Mesothelial cell of epicardium (in vitro differentiated cells): ENCODE measurements around the gene PAOX. TPM values are rescaled to one million over a fixed set of nuclear protein-coding genes. Genes with fewer than 3 reads are reported as not detected.

Experiments
- DNase-seq, 2 experiments: peaks; one replicate each; pipeline ENCODE4 v3.0.0; 2021; ENCODE audit warnings: low spot score in 2 of 2; ENCODE audit not compliant: unreplicated experiment in 2 of 2
- H3K27ac Mint-ChIP-seq: 2 replicates; pipeline ENCODE4 v1.8.0; 2021; ENCODE audit warnings: mixed read lengths
- H3K27me3 Mint-ChIP-seq: 2 replicates; pipeline ENCODE4 v1.8.0; 2021; ENCODE audit warnings: low read depth, mixed read lengths
- H3K36me3 Mint-ChIP-seq: 2 replicates; pipeline ENCODE4 v1.8.0; 2021; ENCODE audit warnings: mixed read lengths
- H3K4me1 Mint-ChIP-seq: 2 replicates; pipeline ENCODE4 v1.8.0; 2021; ENCODE audit warnings: mixed read lengths
- H3K4me3 Mint-ChIP-seq: 2 replicates; pipeline ENCODE4 v1.8.0; 2021; ENCODE audit warnings: mild to moderate bottlenecking, moderate library complexity, mixed read lengths
- H3K9me3 Mint-ChIP-seq: 2 replicates; pipeline ENCODE4 v1.8.0; 2021; ENCODE audit warnings: mixed read lengths
- microRNA-seq: library from miRNA; unstranded; fragments of <30 nt; microRNA quantifications from one replicate; pipeline ENCODE4 v1.2.0, GENCODE V29; 2021; ENCODE audit warnings: inconsistent platforms, mixed read lengths
- total RNA-seq: library from RNA; stranded (reverse); gene quantifications from 3 replicates; pipeline ENCODE4 v1.2.1, GENCODE V29; 2021
- TF ChIP-seq, protein P1 (sequence below): fragments of 200-600 bp; sonication (generic); IDR thresholded peaks from one replicate; pipeline ENCODE4 v1.5.0; 2021; ENCODE audit warnings: antibody characterized with exemption; ENCODE audit not compliant: unreplicated experiment

Gene PAOX
- total RNA-seq, 1 donor from 2014 or later = 7.5 TPM

DNA sequence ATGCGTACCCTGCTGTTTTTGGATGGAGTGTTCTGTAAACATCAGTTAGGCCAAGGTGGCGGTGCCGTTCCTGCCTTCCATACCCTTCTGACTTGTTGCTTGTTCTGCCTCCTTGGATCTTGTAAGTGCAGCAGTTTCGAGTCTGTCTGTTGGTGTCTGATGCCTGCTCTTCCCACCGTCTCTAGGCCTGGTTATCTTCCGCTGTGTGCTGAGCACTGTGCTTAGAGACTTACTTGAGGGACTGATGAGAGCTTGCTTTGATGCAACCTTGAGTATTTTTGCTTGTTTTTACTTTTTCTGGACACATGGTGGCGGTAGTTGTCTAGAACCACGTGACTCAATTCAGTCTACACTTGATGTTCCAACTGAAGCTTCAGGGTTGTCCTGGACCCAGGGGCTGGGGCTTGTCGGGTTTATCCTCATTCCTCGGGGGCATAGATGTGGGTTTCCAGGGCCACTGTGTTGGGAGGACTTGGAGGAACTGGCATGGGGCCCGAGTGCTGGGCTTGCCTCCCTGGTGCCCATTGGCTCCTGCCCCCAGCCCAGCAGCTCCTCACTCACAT, 59.7 kb downstream of the PAOX start:
- peaks cover 40% of the 10 kb centered on the region for H3K9me3 Mint-ChIP-seq
- H3K4me3 Mint-ChIP-seq = no peak overlapping the region
- TF ChIP-seq, protein P1, sequence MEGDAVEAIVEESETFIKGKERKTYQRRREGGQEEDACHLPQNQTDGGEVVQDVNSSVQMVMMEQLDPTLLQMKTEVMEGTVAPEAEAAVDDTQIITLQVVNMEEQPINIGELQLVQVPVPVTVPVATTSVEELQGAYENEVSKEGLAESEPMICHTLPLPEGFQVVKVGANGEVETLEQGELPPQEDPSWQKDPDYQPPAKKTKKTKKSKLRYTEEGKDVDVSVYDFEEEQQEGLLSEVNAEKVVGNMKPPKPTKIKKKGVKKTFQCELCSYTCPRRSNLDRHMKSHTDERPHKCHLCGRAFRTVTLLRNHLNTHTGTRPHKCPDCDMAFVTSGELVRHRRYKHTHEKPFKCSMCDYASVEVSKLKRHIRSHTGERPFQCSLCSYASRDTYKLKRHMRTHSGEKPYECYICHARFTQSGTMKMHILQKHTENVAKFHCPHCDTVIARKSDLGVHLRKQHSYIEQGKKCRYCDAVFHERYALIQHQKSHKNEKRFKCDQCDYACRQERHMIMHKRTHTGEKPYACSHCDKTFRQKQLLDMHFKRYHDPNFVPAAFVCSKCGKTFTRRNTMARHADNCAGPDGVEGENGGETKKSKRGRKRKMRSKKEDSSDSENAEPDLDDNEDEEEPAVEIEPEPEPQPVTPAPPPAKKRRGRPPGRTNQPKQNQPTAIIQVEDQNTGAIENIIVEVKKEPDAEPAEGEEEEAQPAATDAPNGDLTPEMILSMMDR = no peak
- peaks cover 12% of the 10 kb centered on the region for H3K36me3 Mint-ChIP-seq
- H3K4me1 Mint-ChIP-seq = no peaks in the 10 kb centered on the region
- DNase-seq = no peak
- H3K27ac Mint-ChIP-seq = no peak overlapping the region
- no peaks in the 10 kb centered on the region for H3K27me3 Mint-ChIP-seq

GRCh38 chr10:133439517-133440461, 60.7 kb downstream of the PAOX start:
- H3K27ac Mint-ChIP-seq = no peak overlapping the region
- H3K9me3 Mint-ChIP-seq = peaks cover 40% of the 10 kb centered on the region
- peaks cover 12% of the 10 kb centered on the region for H3K36me3 Mint-ChIP-seq
- DNase-seq = no peak
- no peaks in the 10 kb centered on the region for H3K4me1 Mint-ChIP-seq
- H3K27me3 Mint-ChIP-seq = no peaks in the 10 kb centered on the region
- TF ChIP-seq, protein P1 = no peak
- H3K4me3 Mint-ChIP-seq = no peak overlapping the region

DNA sequence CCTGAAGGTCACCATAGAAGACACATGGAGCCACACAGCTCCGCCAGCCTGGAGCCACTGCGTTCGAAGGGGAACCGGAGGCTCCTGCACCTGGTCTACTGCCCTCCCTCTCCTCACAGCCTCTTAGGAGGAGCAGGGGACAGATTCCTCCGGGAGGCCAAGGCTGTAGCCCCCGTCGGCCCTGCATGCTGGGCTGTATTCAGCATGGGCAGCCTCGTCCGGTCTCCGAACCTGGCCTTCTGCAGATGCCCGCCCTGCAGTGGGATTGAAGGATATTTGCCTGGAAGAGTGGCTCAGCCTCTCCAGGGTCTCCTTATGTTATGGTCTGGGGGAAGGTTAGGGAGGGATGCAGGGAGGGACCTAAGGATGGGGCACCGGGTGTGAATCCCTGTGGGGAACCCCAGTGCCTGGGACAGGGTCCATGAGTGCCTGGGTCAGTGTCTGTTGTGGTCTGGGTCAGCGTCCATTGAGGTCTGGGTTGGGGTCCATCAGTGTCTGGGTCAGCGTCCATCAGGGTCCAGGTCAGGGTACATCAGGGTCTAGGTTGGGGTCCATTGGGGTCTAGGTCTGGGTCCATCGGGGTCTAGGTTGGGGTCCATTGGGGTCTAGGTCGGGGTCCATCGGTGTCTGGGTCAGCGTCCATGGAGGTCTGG, 61.7 kb downstream of the PAOX start:
- TF ChIP-seq, protein P1 = no peak
- Mint-ChIP-seq H3K27me3 (no peaks in the 10 kb centered on the region), H3K36me3 (peaks cover 16% of the 10 kb centered on the region), H3K4me3 (no peak overlapping the region), H3K27ac (no peak overlapping the region), H3K4me1 (no peaks in the 10 kb centered on the region), H3K9me3 (peaks cover 42% of the 10 kb centered on the region)
- no peak for DNase-seq

Small RNAs within 50 kb of the gene (microRNA-seq; reads per million reads assigned to microRNA genes)
- gene MIR3944 = 2.1 reads per million

Other genes with a start within 250 kb of the PAOX start
- 20.3 to 23.7 TPM (median 21.0 TPM) in 3 replicates for gene KNDC1, start 219.0 kb upstream of the PAOX start, total RNA-seq
- not detected in 3 replicates for gene UTF1, start 149.0 kb upstream of the PAOX start, total RNA-seq
- 0.07 to 0.09 TPM in 2 of 3 replicates, not detected in the other for gene VENTX, start 141.4 kb upstream of the PAOX start, total RNA-seq
- 14.3 to 16.9 TPM (median 16.9 TPM) in 3 replicates for gene ADAM8, start 102.4 kb upstream of the PAOX start, total RNA-seq
- gene TUBGCP2, start 70.4 kb upstream of the PAOX start, total RNA-seq = 69.6 to 81.0 TPM (median 70.9 TPM) in 3 replicates
- gene ZNF511, start 70.3 kb upstream of the PAOX start, total RNA-seq = 38.6 to 44.9 TPM (median 39.5 TPM) in 3 replicates
- gene CALY, start 42.4 kb upstream of the PAOX start, total RNA-seq = 2.1 to 3.7 TPM (median 2.1 TPM) in 3 replicates
- 0.25 to 0.49 TPM in 2 of 3 replicates, not detected in the other for gene PRAP1, start 31.9 kb upstream of the PAOX start, total RNA-seq
- 38.0 to 42.6 TPM (median 41.3 TPM) in 3 replicates for gene FUOM, start 21.2 kb upstream of the PAOX start, total RNA-seq
- gene ECHS1, start 5.9 kb upstream of the PAOX start, total RNA-seq = 69.8 to 74.9 TPM (median 70.0 TPM) in 3 replicates
- 86.0 to 91.1 TPM (median 90.5 TPM) in 3 replicates for gene MTG1, start 14.9 kb downstream of the PAOX start, total RNA-seq
- gene SPRN, start 45.4 kb downstream of the PAOX start, total RNA-seq = 0.50 to 0.69 TPM (median 0.55 TPM) in 3 replicates
- 4.1 to 4.7 TPM (median 4.4 TPM) in 3 replicates for gene SCART1, start 74.7 kb downstream of the PAOX start, total RNA-seq
- gene CYP2E1, start 148.1 kb downstream of the PAOX start, total RNA-seq = 2.1 to 3.5 TPM (median 2.8 TPM) in 3 replicates
- gene SYCE1, start 186.3 kb downstream of the PAOX start, total RNA-seq = not detected in 3 replicates
- not detected in 3 replicates for gene FRG2B, start 247.5 kb downstream of the PAOX start, total RNA-seq